ENCODE measurements around the gene STK32B. TPM values are rescaled to one million over a fixed set of nuclear protein-coding genes. Genes with fewer than 3 reads are reported as not detected.

Gene STK32B
- total and polyA plus RNA-seq, 8 donors: 0.61 to 5.5 (median 3.1) TPM

DNA sequence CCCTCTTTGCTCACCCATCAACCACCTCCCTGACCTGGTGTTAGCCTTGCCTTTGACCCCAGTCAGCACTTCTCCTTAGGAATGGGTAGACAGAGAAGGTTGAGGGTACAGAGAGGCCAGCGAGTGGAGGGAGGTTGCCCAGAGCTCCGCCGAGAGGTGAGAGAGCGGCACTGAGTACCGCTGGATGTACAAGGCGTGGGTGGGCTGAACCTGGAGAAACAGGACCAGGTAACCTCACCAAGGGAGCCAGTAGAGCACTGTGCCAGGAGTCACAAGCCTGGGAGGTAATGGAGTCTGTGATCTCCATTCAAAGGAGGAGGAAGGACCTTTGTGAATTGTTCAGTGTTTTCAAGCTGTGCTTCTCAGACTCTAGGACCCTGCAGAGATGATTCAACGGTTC, 400.9 kb downstream of the STK32B start:
- Histone ChIP-seq H3K9me3 (no peaks in the 10 kb centered on the region), H3K27me3 (no peaks in the 10 kb centered on the region), H3K4me1 (no peaks in the 10 kb centered on the region), H3K27ac (no peak overlapping the region), H3K36me3 (no peaks in the 10 kb centered on the region), H3K4me3 (no peak overlapping the region)
- WGBS, 5 donors: 82 to 94% (median 90%) methylated on average over 6 to 7 of the region's 7 CpGs
- TF ChIP-seq, protein P1, sequence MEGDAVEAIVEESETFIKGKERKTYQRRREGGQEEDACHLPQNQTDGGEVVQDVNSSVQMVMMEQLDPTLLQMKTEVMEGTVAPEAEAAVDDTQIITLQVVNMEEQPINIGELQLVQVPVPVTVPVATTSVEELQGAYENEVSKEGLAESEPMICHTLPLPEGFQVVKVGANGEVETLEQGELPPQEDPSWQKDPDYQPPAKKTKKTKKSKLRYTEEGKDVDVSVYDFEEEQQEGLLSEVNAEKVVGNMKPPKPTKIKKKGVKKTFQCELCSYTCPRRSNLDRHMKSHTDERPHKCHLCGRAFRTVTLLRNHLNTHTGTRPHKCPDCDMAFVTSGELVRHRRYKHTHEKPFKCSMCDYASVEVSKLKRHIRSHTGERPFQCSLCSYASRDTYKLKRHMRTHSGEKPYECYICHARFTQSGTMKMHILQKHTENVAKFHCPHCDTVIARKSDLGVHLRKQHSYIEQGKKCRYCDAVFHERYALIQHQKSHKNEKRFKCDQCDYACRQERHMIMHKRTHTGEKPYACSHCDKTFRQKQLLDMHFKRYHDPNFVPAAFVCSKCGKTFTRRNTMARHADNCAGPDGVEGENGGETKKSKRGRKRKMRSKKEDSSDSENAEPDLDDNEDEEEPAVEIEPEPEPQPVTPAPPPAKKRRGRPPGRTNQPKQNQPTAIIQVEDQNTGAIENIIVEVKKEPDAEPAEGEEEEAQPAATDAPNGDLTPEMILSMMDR (IDR thresholded peaks at IDR 0.05): no peak
- TF ChIP-seq POLR2AphosphoS5 (IDR thresholded peaks at IDR 0.05) (no peak), EP300 (IDR thresholded peaks at IDR 0.05) (no peak), POLR2A (IDR thresholded peaks at IDR 0.05) (no peak)
- intact Hi-C loops (cut with DNase I; ENCODE audit: low total_unique reads): no loop called here
- DNase-seq: no peak

DNA sequence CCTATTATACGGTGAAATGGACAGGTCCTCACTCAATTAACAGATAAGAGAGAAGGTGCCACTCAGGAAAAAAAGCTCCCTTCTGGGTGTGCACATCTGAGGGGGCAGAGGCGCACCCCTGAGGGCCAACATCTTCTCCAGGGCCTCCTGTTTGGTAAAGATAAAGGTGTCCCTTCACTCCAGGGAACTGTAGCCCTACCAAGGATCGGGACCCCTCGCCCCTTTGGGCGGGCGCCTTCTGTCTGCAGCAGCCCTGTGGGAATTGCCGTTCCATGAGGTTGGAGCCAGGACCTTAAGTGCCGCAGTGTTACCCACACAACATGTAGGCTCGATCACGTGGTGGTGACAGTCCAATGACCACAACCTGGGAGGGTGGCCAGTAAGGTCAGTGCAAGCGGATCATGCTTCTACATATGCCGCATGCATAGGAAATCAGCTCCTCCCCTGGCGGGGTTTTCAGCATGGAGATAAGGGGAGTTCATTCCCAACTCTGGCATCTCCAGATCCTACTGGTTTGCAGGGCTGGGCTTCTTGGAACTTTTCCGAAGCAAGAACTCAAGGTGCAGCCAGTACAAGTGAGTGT, 403.8 kb downstream of the STK32B start:
- intact Hi-C loops (cut with DNase I; ENCODE audit: low total_unique reads): no loop called here
- no peaks in the 10 kb centered on the region for H3K27me3 ChIP-seq

DNA sequence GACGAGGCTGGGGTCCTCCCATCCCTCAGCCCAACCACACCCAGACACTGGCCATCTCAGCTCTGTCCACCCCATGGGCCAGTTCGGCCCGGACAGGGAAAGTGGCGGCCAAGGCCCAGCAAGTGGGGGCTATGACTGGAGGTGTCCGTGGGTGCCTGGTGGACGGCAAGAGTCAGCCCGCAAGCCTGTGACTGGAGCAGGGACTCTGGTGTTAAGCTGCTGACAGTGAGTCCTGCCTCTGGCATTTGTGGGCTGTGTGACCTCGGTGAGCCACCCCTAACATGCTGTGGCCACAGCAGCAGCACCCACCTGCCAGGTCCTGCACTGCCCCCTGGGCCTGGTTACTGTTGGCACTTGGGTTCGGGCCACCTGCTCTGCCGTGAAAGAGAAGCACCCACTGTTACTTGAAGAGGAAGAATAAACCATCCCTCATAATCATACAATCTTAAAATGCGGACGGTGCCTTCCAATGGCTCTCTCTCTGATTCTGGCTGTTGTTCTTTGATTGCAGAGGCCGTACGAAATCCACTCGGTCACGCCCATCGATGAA, 405.1 kb downstream of the STK32B start:
- H3K4me3 ChIP-seq: no peak overlapping the region
- H3K27me3 ChIP-seq: no peaks in the 10 kb centered on the region
- WGBS, 5 donors: 92 to 95% (median 95%) methylated on average over 14 to 17 of the region's 17 CpGs
- intact Hi-C loops (cut with DNase I; ENCODE audit: low total_unique reads): no loop called here
- peaks cover 0 to 4% (median 0%) of the 10 kb centered on the region in 4 donors for H3K36me3 ChIP-seq
- no peak overlapping the region for H3K27ac ChIP-seq
- no peaks in the 10 kb centered on the region for H3K9me3 ChIP-seq
- DNase-seq: no peak
- no peak for TF ChIP-seq POLR2AphosphoS5 (IDR thresholded peaks at IDR 0.05)
- no peak for TF ChIP-seq EP300 (IDR thresholded peaks at IDR 0.05)
- no peak for TF ChIP-seq POLR2A (IDR thresholded peaks at IDR 0.05)
- TF ChIP-seq, protein P1 (IDR thresholded peaks at IDR 0.05): no peak
- H3K4me1 ChIP-seq: no peaks in the 10 kb centered on the region

More for the DNA sequence above, 403.8 kb downstream of the STK32B start:
- Histone ChIP-seq H3K4me3 (no peak overlapping the region), H3K9me3 (no peaks in the 10 kb centered on the region), H3K36me3 (peaks cover 0 to 4% (median 0%) of the 10 kb centered on the region in 4 donors), H3K4me1 (no peaks in the 10 kb centered on the region), H3K27ac (no peak overlapping the region)
- DNase-seq: no peak
- TF ChIP-seq POLR2A (IDR thresholded peaks at IDR 0.05) (no peak), POLR2AphosphoS5 (IDR thresholded peaks at IDR 0.05) (no peak), EP300 (IDR thresholded peaks at IDR 0.05) (no peak)
- TF ChIP-seq, protein P1 (IDR thresholded peaks at IDR 0.05): no peak
- 85 to 93% (median 91%) methylated on average over 10 to 14 of the region's 14 CpGs for WGBS, 5 donors

DNA sequence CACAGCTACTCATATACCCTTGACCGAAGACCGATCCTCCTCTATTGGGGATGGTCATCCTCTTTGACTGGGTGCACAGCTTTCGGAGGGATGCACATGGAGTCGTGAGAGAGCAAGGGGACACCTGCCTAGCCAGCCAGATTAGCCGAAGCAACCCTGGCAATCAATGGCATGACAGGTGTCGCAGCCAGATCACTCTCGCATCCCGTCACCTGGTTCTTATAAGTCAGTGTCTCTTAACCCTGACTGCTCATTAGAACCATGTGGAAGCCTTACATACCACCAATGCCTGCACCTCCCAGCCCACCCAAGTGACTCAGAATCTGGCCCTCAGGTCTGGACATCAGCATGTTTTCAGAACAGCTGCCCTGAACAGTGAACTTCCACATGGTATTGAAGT, 407.4 kb downstream of the STK32B start:
- WGBS, 5 donors: 96 to 98% (median 96%) methylated on average over 8 of the region's 8 CpGs
- H3K4me3 ChIP-seq: no peak overlapping the region
- peaks cover 0 to 4% (median 0%) of the 10 kb centered on the region in 4 donors for H3K36me3 ChIP-seq
- DNase-seq: no peak
- H3K27ac ChIP-seq: no peak overlapping the region
- H3K9me3 ChIP-seq: no peaks in the 10 kb centered on the region
- intact Hi-C loops (cut with DNase I; ENCODE audit: low total_unique reads): no loop called here
- no peaks in the 10 kb centered on the region for H3K27me3 ChIP-seq
- TF ChIP-seq, protein P1 (IDR thresholded peaks at IDR 0.05): no peak
- TF ChIP-seq POLR2AphosphoS5 (IDR thresholded peaks at IDR 0.05): no peak
- TF ChIP-seq EP300 (IDR thresholded peaks at IDR 0.05): no peak
- no peak for TF ChIP-seq POLR2A (IDR thresholded peaks at IDR 0.05)
- H3K4me1 ChIP-seq: no peaks in the 10 kb centered on the region

Measured in stomach (tissue), 9 donors.